HG02870 (cell line): Measurements from ENCODE around the gene ARL5C.

Source experiments
- ATAC-seq: cut with Tn5 transposase; IDR thresholded peaks from one replicate; pipeline ENCODE4 v1.9.1; 2021; ENCODE audit warnings: mild to moderate bottlenecking, moderate library complexity; ENCODE audit not compliant: unreplicated experiment

ARL5C gene

GRCh38 chr17:39165841-39166349, at the start of gene ARL5C:
ARL5C (minus strand) TSS chr17:39166161; CDS start chr17:39165760, 401 bp downstream.
- no peak for ATAC-seq

- ATAC-seq, result no peak
Observed at GRCh38 chr17:39213852-39214251, 47.9 kb upstream of the ARL5C start.

GRCh38 chr17:39212841-39213480, 47.0 kb upstream of the ARL5C start:
- no peak for ATAC-seq

- no peak for ATAC-seq
Observed at GRCh38 chr17:39212195-39212810, 46.3 kb upstream of the ARL5C start.

GRCh38 chr17:39210093-39210434, 44.1 kb upstream of the ARL5C start:
- no peak for ATAC-seq

- ATAC-seq, result no peak
Observed at GRCh38 chr17:39209317-39210092, 43.5 kb upstream of the ARL5C start.

- no peak for ATAC-seq
Observed at GRCh38 chr17:39208893-39209292, 42.9 kb upstream of the ARL5C start.

- ATAC-seq, result no peak
Observed at GRCh38 chr17:39208136-39208535, 42.2 kb upstream of the ARL5C start.

- ATAC-seq, result no peak
Observed at GRCh38 chr17:39205112-39205526, 39.2 kb upstream of the ARL5C start.

GRCh38 chr17:39204245-39204644, 38.3 kb upstream of the ARL5C start:
- no peak for ATAC-seq

- ATAC-seq, result no peak
Observed at GRCh38 chr17:39200957-39201510, 35.1 kb upstream of the ARL5C start.

- peak; percentile 53 for ATAC-seq
Observed at GRCh38 chr17:39200070-39200879, 34.3 kb upstream of the ARL5C start, which contains the start of gene RPL19. RPL19 (plus strand) TSS chr17:39200283; CDS start chr17:39200345, 62 bp downstream.

GRCh38 chr17:39199820-39200069, 33.8 kb upstream of the ARL5C start:
- ATAC-seq, result peak; percentile 47

- no peak for ATAC-seq
Observed at GRCh38 chr17:39198186-39198566, 32.2 kb upstream of the ARL5C start.

GRCh38 chr17:39197380-39198185, 31.6 kb upstream of the ARL5C start, which contains the start of gene CACNB1:
CACNB1 (minus strand) TSS chr17:39197669; CDS start chr17:39197495, 174 bp downstream.
- ATAC-seq, result no peak

GRCh38 chr17:39196808-39197291, 30.9 kb upstream of the ARL5C start:
- ATAC-seq, result no peak

- ATAC-seq, result no peak
Observed at GRCh38 chr17:39196241-39196807, 30.4 kb upstream of the ARL5C start.

GRCh38 chr17:39195568-39196160, 29.7 kb upstream of the ARL5C start:
- no peak for ATAC-seq

- no peak for ATAC-seq
Observed at GRCh38 chr17:39194985-39195524, 29.1 kb upstream of the ARL5C start.
